ENCODE results near the gene TMEM134.
"Not testable (repeated sequence)": the region's sequence is repeated elsewhere in the genome, so short reads cannot be mapped to it uniquely, and the experiment has no call there.

The TMEM134 gene

GRCh38 chr11:67484847-67485311 is 15.8 kb upstream of the TMEM134 start:
- no peak for DNase-seq

- DNase-seq: no peak
These were observed 15.0 kb upstream of the TMEM134 start for GRCh38 chr11:67483831-67484665.

GRCh38 chr11:67482827-67483798 is 14.1 kb upstream of the TMEM134 start, which contains the start of gene AIP:
Gene AIP, plus strand, starts transcription at chr11:67483026. Its CDS starts 133 bp downstream, at chr11:67483159.
- DNase-seq: peak; percentile 97

- no peak for DNase-seq
These were observed 13.3 kb upstream of the TMEM134 start for GRCh38 chr11:67482275-67482826.

- not testable (repeated sequence) for DNase-seq
These were observed 8.4 kb upstream of the TMEM134 start for GRCh38 chr11:67477344-67478050.

- DNase-seq: not testable (repeated sequence)
These were observed 7.6 kb upstream of the TMEM134 start for GRCh38 chr11:67476692-67477091.

GRCh38 chr11:67472882-67473281 is 3.8 kb upstream of the TMEM134 start:
- no peak for DNase-seq

GRCh38 chr11:67470337-67471002 is 1.4 kb upstream of the TMEM134 start:
- no peak for DNase-seq

- no peak for DNase-seq
These were observed 409 bp upstream of the TMEM134 start for GRCh38 chr11:67469508-67469811.

- no peak for DNase-seq
These were observed 644 bp downstream of the TMEM134 start for GRCh38 chr11:67468456-67468758.

- DNase-seq: no peak
These were observed 995 bp downstream of the TMEM134 start for GRCh38 chr11:67468056-67468455.

GRCh38 chr11:67466962-67467771 is 1.9 kb downstream of the TMEM134 start:
- no peak for DNase-seq

- DNase-seq: no peak
These were observed 2.7 kb downstream of the TMEM134 start for GRCh38 chr11:67466367-67466766.

GRCh38 chr11:67465530-67465929 is 3.5 kb downstream of the TMEM134 start:
- DNase-seq: not testable (repeated sequence)

- DNase-seq: no peak
These were observed 3.9 kb downstream of the TMEM134 start for GRCh38 chr11:67465189-67465510.

- DNase-seq: peak; percentile 83
These were observed 4.5 kb downstream of the TMEM134 start for GRCh38 chr11:67464411-67465188.

GRCh38 chr11:67463680-67464410 is 5.2 kb downstream of the TMEM134 start:
- DNase-seq: peak; percentile 30

- no peak for DNase-seq
These were observed 5.9 kb downstream of the TMEM134 start for GRCh38 chr11:67463186-67463585.

GRCh38 chr11:67458266-67458665 is 10.8 kb downstream of the TMEM134 start:
- DNase-seq: no peak

- no peak for DNase-seq
These were observed 11.6 kb downstream of the TMEM134 start for GRCh38 chr11:67457453-67457852.

Measured in kidney glomerular epithelial cell (primary cell).